Caco-2 (cell line): ENCODE measurements around the gene ZNF134. TPM values are rescaled to one million over a fixed set of nuclear protein-coding genes. Genes with fewer than 3 reads are reported as not detected.

Experiments
- BruUV-seq: library from RNA; stranded (reverse); fragments of 400-500 nt; replicated peaks from 2 replicates; lab custom pipeline; 2021; lab: Mats Ljungman, UMichigan
- CTCF ChIA-PET: fragments of 300-600 bp; sonication (Branson Sonifier 250); formaldehyde crosslinking; loops from one replicate; lab custom pipeline; 2022; ENCODE audit warnings: antibody characterized with exemption; lab: Charles Lee
- POLR2A ChIA-PET: fragments of 300-600 bp; sonication (Branson Sonifier 250); formaldehyde crosslinking; loops from one replicate; lab custom pipeline; 2022; ENCODE audit warnings: antibody characterized with exemption; lab: Charles Lee
- DNase-seq, 2 experiments: peaks; one replicate each; pipeline versions ENCODE4 v3.0.0 to v3.0.0-alpha.2; 2020 to 2022
- H3K27me3 ChIP-seq: replicated peaks from 2 replicates; pipeline ENCODE4 v1.6.0; 2011; ENCODE audit warnings: low read length; ENCODE audit not compliant: control insufficient read depth, insufficient read depth
- H3K36me3 ChIP-seq: 2 replicates; pipeline ENCODE4 v1.5.1; 2011; ENCODE audit warnings: low read length; ENCODE audit not compliant: control insufficient read depth, insufficient read depth
- H3K4me1 ChIP-seq: fragments of 250-450 bp; sonication (Bioruptor Pico); 2 replicates; pipeline ENCODE4 v1.5.1; 2020; ENCODE audit warnings: mild to moderate bottlenecking
- H3K4me3 ChIP-seq: 2 replicates; pipeline ENCODE4 v1.5.1; 2011; ENCODE audit warnings: low read depth, mild to moderate bottlenecking, control low read depth, low read length
- H3K9me3 ChIP-seq: fragments of 250-450 bp; sonication (Bioruptor Pico); 2 replicates; pipeline ENCODE4 v1.5.1; 2020; ENCODE audit warnings: mild to moderate bottlenecking, moderate library complexity
- H3K27ac Mint-ChIP-seq: one replicate; pipeline ENCODE4 v1.8.0; 2022; ENCODE audit warnings: mixed read lengths; ENCODE audit not compliant: unreplicated experiment
- H3K27me3 Mint-ChIP-seq: one replicate; pipeline ENCODE4 v1.8.0; 2022; ENCODE audit warnings: mixed read lengths; ENCODE audit not compliant: insufficient read depth, unreplicated experiment
- H3K36me3 Mint-ChIP-seq: one replicate; pipeline ENCODE4 v1.8.0; 2022; ENCODE audit warnings: mild to moderate bottlenecking, mixed read lengths; ENCODE audit not compliant: insufficient read depth, unreplicated experiment
- H3K4me1 Mint-ChIP-seq: one replicate; pipeline ENCODE4 v1.8.0; 2022; ENCODE audit warnings: low read depth, mixed read lengths; ENCODE audit not compliant: unreplicated experiment
- H3K4me3 Mint-ChIP-seq: one replicate; pipeline ENCODE4 v1.8.0; 2022; ENCODE audit warnings: mild to moderate bottlenecking, moderate library complexity, mixed read lengths; ENCODE audit not compliant: unreplicated experiment
- H3K9me3 Mint-ChIP-seq: one replicate; pipeline ENCODE4 v1.8.0; 2022; ENCODE audit warnings: mixed read lengths; ENCODE audit not compliant: unreplicated experiment
- intact Hi-C: fragments of 100-400 bp; cut with micrococcal nuclease; formaldehyde crosslinking; loops from one replicate; pipeline ENCODE4 v1.10.0; 2022; ENCODE audit not compliant: unreplicated experiment
- total RNA-seq: library from RNA; stranded (reverse); gene quantifications from 2 replicates; pipeline ENCODE4 v1.2.3, GENCODE V29; 2022
- TF ChIP-seq, protein P1 (sequence below), 2 experiments: fragments of 200-600 bp in 1 of 2; IDR thresholded peaks; 1 replicate in 1 of 2; 2 replicates in 1 of 2; pipeline versions ENCODE4 v1.5.1 to v1.8.0; 2011 to 2022; ENCODE audit warnings: antibody characterized with exemption in 1 of 2, control low read depth in 1 of 2, inconsistent platforms in 1 of 2, low read depth in 1 of 2, low read length in 1 of 2, mild to moderate bottlenecking in 1 of 2, moderate library complexity in 1 of 2; ENCODE audit not compliant: insufficient read depth in 1 of 2, severe bottlenecking in 1 of 2, unreplicated experiment in 1 of 2

The ZNF134 gene
- total RNA-seq, 1 experiment from 2014 or later, result 6.6 TPM

DNA sequence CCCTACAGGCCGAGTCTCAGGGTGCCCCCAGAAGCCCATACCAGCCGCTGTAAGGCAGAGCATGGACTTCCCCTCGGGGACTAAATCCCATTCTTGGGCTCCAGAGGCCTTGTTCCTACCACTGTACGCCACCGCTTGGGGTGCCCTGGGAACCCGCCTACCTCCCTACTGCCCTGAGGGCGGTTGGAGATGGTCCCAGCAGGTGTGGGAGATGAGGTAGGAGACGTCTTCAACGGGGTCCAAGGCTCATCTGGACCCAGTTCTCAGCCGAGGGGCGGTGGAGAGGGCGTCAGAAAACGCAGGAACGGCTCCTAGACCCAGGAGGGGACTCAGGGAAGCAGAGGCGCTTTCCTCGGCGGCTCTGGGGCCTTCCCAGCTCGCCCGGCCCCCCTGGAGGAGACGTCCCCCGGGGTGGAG, 30.9 kb upstream of the ZNF134 start:
- POLR2A ChIA-PET, result no interaction called here
- Mint-ChIP-seq H3K4me3 (no peak overlapping the region), H3K27me3 (no peaks in the 10 kb centered on the region), H3K9me3 (peaks cover 35% of the 10 kb centered on the region), H3K27ac (no peak overlapping the region), H3K4me1 (no peaks in the 10 kb centered on the region), H3K36me3 (no peaks in the 10 kb centered on the region)
- intact Hi-C loops, result no loop called here
- CTCF ChIA-PET, result no interaction called here
- no peak overlapping the region for H3K4me3 ChIP-seq
- no peaks in the 10 kb centered on the region for H3K4me1 ChIP-seq
- no peaks in the 10 kb centered on the region for H3K36me3 ChIP-seq
- TF ChIP-seq, protein P1, sequence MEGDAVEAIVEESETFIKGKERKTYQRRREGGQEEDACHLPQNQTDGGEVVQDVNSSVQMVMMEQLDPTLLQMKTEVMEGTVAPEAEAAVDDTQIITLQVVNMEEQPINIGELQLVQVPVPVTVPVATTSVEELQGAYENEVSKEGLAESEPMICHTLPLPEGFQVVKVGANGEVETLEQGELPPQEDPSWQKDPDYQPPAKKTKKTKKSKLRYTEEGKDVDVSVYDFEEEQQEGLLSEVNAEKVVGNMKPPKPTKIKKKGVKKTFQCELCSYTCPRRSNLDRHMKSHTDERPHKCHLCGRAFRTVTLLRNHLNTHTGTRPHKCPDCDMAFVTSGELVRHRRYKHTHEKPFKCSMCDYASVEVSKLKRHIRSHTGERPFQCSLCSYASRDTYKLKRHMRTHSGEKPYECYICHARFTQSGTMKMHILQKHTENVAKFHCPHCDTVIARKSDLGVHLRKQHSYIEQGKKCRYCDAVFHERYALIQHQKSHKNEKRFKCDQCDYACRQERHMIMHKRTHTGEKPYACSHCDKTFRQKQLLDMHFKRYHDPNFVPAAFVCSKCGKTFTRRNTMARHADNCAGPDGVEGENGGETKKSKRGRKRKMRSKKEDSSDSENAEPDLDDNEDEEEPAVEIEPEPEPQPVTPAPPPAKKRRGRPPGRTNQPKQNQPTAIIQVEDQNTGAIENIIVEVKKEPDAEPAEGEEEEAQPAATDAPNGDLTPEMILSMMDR (IDR thresholded peaks at IDR 0.05; ENCODE audit: insufficient read depth in 1 of 2, low read depth in 1 of 2, low read length in 1 of 2, severe bottlenecking in 1 of 2, unreplicated experiment in 1 of 2), result no peak
- no peaks in the 10 kb centered on the region for H3K9me3 ChIP-seq
- H3K27me3 ChIP-seq, result no peaks in the 10 kb centered on the region
- no TSS peak for BruUV-seq
- no peak for DNase-seq

DNA sequence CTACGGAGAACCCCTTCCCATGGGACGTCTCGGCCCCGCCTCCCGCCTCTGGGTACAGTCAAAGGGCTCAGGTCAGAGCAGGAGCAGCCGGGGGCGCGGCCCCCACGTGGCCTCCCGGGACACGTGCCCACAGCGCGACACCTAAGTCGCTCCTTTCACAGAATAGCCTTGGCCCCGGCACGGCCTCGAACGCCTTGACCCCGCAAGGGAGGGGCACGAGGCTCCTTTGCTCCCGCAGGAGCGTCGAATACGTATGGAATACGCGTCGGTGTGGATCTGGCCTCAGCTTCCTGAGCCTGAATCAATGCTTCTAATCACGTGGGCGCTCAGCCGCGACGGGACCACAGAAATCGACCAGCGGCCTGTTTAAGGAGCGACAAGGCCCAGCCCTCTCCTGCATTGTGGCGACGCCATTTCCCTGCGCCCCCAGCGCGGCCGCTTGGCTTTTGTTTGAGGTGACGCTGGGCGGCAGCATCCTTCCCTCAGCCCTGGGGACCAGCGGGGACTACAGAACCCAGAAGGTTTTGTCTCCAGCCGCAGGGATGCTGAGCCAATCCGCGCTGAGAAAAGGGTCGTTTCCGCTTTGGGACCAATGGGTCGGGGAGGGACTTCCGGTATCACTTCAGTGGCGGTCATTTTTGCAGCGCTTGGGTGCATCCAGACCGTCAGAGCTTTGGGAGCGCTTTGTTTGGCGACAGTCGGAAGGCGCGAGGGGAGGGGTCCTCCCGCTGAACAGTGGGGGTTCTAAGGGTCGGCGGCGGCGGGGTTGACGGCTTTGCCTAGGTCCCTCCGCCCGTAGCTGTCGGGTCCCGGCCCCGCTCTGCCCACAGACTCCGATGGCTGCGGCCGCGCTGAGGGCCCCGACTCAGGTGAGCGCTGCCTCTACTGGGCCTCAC, 30.3 kb upstream of the ZNF134 start, which contains the start of gene ZIK1:
TSS of gene ZIK1 (plus strand) at position 625 of the 896 bp plus-strand sequence. CDS start at position 837, 212 bp downstream.
- no peaks in the 10 kb centered on the region for H3K27me3 Mint-ChIP-seq
- H3K4me3 Mint-ChIP-seq, result no peak within 1 kb of the TSS
- POLR2A ChIA-PET, result no interaction called here
- CTCF ChIA-PET, result no interaction called here
- TF ChIP-seq, protein P1 (IDR thresholded peaks at IDR 0.05; ENCODE audit: insufficient read depth in 1 of 2, low read depth in 1 of 2, low read length in 1 of 2, severe bottlenecking in 1 of 2, unreplicated experiment in 1 of 2), result no peak
- no peaks in the 10 kb centered on the region for H3K27me3 ChIP-seq
- H3K4me1 ChIP-seq, result no peaks in the 10 kb centered on the region
- BruUV-seq, result no TSS peak
- H3K27ac Mint-ChIP-seq, result no peak within 1 kb of the TSS
- peaks cover 42% of the 10 kb centered on the region for H3K9me3 Mint-ChIP-seq
- DNase-seq, result no peak
- H3K36me3 Mint-ChIP-seq, result no peaks in the 10 kb centered on the region
- no peak within 1 kb of the TSS for H3K4me3 ChIP-seq
- no peaks in the 10 kb centered on the region for H3K4me1 Mint-ChIP-seq
- intact Hi-C loops, result no loop called here
- no peaks in the 10 kb centered on the region for H3K9me3 ChIP-seq
- no peaks in the 10 kb centered on the region for H3K36me3 ChIP-seq

DNA sequence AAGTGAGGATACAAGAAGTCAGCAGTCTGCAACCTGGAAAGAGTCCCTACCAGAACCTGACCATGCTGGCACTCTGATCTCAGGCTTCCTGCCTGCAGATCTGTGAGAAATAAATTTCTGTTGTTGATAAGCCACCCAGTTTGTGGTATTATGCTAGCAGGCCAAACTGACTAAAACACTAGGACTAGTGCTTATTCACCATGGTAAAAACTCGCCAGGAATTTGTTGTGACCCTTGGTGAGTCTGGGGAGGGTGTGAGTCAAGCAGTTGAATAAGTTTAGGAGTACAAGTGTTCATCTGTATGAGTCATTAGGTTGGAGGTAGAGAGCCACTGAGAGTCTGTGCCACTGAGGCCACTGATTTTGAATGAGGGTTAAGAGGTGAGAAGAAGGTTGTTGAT, 26.5 kb upstream of the ZNF134 start:
- BruUV-seq, result no TSS peak
- H3K4me1 ChIP-seq, result no peaks in the 10 kb centered on the region
- H3K27me3 ChIP-seq, result no peaks in the 10 kb centered on the region
- no peaks in the 10 kb centered on the region for H3K36me3 ChIP-seq
- Mint-ChIP-seq H3K36me3 (no peaks in the 10 kb centered on the region), H3K4me3 (no peak overlapping the region), H3K27ac (no peak overlapping the region), H3K9me3 (peaks cover 42% of the 10 kb centered on the region), H3K4me1 (no peaks in the 10 kb centered on the region), H3K27me3 (no peaks in the 10 kb centered on the region)
- TF ChIP-seq, protein P1 (IDR thresholded peaks at IDR 0.05; ENCODE audit: insufficient read depth in 1 of 2, low read depth in 1 of 2, low read length in 1 of 2, severe bottlenecking in 1 of 2, unreplicated experiment in 1 of 2), result no peak
- intact Hi-C loops, result no loop called here
- DNase-seq, result no peak
- POLR2A ChIA-PET, result no interaction called here
- no peak overlapping the region for H3K4me3 ChIP-seq
- CTCF ChIA-PET, result no interaction called here
- H3K9me3 ChIP-seq, result no peaks in the 10 kb centered on the region
